GM21515 (cell line): ENCODE data around the gene PDE10A.
"Not testable (repeated sequence)": the region's sequence is repeated elsewhere in the genome, so short reads cannot be mapped to it uniquely, and the experiment has no call there.

Source experiments
- ATAC-seq: cut with Tn5 transposase; IDR thresholded peaks from one replicate; pipeline ENCODE4 v1.9.1; 2021; ENCODE audit not compliant: unreplicated experiment

Gene PDE10A

GRCh38 chr6:165486183-165487137 is 176.6 kb downstream of the PDE10A start:
- ATAC-seq: no peak

- no peak for ATAC-seq
Observed at GRCh38 chr6:165484178-165484889, 178.7 kb downstream of the PDE10A start.

GRCh38 chr6:165481921-165482320 is 181.1 kb downstream of the PDE10A start:
- ATAC-seq: no peak

GRCh38 chr6:165480916-165481315 is 182.1 kb downstream of the PDE10A start:
- no peak for ATAC-seq

- ATAC-seq: no peak
Observed at GRCh38 chr6:165478581-165478980, 184.5 kb downstream of the PDE10A start.

GRCh38 chr6:165469483-165469882 is 193.6 kb downstream of the PDE10A start:
- ATAC-seq: no peak

GRCh38 chr6:165468340-165469235 is 194.5 kb downstream of the PDE10A start:
- ATAC-seq: no peak

- not testable (repeated sequence) for ATAC-seq
Observed at GRCh38 chr6:165463499-165463898, 199.5 kb downstream of the PDE10A start.

GRCh38 chr6:165459605-165460301 is 203.3 kb downstream of the PDE10A start:
- not testable (repeated sequence) for ATAC-seq

- ATAC-seq: no peak
Observed at GRCh38 chr6:165458134-165458533, 204.9 kb downstream of the PDE10A start.

- ATAC-seq: no peak
Observed at GRCh38 chr6:165456286-165456685, 206.8 kb downstream of the PDE10A start.

- ATAC-seq: no peak
Observed at GRCh38 chr6:165455488-165455887, 207.6 kb downstream of the PDE10A start.

- no peak for ATAC-seq
Observed at GRCh38 chr6:165453395-165453794, 209.6 kb downstream of the PDE10A start.

- ATAC-seq: no peak
Observed at GRCh38 chr6:165451838-165452237, 211.2 kb downstream of the PDE10A start.

- ATAC-seq: no peak
Observed at GRCh38 chr6:165448210-165448609, 214.8 kb downstream of the PDE10A start.

- ATAC-seq: no peak
Observed at GRCh38 chr6:165447141-165447540, 215.9 kb downstream of the PDE10A start.

- no peak for ATAC-seq
Observed at GRCh38 chr6:165446331-165446730, 216.7 kb downstream of the PDE10A start.

GRCh38 chr6:165443462-165443861 is 219.6 kb downstream of the PDE10A start:
- no peak for ATAC-seq

- ATAC-seq: no peak
Observed at GRCh38 chr6:165441181-165441580, 221.9 kb downstream of the PDE10A start.

GRCh38 chr6:165439928-165440554 is 223.0 kb downstream of the PDE10A start:
- no peak for ATAC-seq
